ENCODE data around the gene FBXW8.
A peak's percentile ranks its signal among the peaks of the same experiment; 100 is the strongest.

FBXW8 gene

DNA sequence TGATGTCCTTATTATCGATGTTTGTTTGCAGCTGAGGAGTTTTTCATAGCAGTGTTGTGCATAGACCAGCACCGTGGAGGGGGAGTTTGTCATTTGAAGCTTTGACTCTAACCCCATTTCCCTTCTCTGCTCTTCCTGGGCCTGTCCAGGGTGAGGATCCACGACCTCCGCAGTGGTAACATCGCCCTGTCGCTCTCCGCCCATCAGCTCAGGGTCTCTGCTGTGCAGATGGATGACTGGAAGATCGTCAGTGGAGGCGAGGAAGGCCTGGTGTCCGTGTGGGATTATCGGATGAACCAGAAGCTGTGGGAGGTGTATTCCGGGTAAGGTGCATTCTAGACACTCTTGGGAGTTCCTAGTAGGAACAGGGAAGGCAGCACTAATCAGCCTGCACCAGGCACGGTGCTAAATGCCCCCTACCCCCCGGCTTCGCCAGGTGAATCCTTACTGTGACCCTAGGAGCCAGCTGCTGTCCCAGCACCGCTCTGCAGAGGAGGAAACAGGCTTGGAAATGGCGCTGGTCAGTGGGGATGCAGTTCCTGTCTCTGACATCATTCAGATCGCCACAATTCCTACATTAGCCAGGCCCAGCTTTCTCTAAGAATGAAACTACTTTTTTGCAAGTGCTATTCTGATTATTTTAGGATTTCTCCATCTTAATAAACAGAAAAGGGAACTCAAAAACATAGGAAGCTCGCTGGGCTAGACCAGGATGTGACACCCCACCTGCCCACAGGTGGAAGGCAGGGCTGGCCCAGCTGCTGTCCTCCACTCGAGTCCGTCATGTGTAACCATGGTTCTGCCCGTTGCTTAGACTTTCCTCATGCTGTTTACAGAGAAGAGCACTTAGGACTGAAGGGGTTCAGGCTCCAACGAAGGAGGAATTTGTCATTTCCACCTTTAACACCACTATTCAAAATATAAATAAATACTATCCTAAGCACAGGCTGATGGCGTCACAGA lies 113.5 kb downstream of the FBXW8 start:
- DNase-seq (ENCODE audit: low read depth): no peak

DNA sequence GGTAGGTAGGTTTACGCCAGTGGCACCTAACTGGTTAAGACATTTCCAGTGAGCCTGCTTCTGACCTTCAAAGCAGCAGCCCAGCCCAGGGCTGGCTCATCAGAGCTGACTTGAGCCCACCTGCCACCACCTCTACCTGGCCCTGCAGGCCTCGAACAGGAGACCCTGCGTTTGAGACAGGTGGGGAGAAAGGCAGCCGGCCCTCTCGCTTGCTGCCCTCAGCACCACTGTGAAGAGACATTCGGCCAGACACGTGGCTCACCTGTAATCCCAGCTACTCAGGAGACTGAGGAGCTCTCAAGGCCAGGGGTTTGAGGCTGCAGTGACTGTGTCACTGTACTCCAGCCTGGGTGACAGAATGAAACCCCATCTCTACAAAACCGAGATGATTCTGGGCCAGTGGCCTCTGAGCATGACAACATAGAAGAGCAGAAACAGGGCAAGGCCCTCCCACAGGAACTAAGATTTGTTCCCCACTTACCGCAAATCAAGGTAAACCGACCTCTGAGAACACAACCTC lies 114.3 kb downstream of the FBXW8 start:
- DNase-seq (ENCODE audit: low read depth): no peak

DNA sequence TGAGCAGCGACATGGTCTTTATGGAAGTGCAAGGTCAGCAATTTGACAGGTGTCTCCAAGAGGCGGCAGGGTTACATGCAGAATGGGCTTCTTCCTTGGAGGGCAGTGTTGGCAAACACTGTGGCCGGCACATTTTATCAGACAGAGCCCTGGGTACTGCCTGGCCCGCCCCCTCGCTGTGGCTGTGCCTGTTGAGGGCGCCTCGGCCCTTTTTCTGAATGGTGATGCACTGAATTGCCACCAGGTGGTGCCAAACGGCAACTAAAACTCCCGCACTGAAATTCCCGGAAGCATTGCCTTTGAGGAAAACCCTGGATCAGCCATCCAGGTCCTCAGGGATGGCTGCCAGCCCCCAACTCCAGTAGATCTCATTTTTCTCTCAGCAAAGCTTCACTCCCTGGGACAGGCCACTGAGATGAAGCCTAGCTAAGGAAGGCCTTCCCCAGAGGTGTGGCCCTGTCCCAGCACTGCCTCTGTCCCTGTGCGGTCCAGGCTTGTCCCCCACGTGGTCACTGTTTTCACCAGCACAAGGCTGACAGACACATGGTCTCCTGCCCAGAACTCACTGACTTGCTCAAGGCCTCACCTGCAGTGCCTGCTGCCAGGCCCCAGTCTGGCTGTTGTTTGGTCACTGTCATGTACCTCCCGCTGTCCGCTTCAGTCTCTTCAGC lies 114.9 kb downstream of the FBXW8 start:
- DNase-seq (ENCODE audit: low read depth): peak; percentile 42

DNA sequence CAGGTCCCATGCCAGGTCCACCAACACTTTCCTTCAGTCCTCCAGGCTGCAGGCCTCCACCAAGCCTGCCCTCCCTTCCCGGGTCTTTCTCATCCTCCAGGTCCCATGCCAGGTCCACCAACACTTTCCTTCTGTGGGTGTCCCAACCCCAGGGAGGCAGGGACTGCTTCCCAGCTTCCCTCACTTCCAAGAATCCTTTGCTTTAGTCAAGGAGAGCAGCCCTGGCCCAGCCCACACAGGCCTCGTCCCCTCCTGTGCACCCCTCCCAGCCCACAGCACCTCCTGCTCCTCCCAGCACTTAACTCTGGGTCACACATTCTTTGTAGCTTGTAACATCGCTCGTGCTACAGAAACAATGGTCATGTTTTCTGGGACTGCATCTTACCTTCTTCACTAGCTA lies 115.6 kb downstream of the FBXW8 start:
- no peak for DNase-seq (ENCODE audit: low read depth)

DNA sequence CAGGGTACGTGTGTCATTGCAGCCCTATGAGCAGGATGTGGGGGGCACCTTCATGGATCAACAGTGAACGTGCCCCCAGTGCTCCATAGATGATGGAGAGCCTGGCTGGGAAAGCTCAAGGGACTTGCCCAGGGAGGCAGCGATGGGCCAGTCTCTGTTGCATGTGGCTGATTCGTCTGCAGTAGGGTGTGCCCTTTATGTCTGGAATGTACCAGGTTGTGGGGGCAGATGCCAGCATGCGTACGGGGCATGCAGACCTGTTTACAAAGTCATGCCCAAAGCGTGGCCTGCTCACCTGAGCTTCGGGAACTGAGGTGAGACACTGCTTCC lies 116.1 kb downstream of the FBXW8 start:
- no peak for DNase-seq (ENCODE audit: low read depth)

DNA sequence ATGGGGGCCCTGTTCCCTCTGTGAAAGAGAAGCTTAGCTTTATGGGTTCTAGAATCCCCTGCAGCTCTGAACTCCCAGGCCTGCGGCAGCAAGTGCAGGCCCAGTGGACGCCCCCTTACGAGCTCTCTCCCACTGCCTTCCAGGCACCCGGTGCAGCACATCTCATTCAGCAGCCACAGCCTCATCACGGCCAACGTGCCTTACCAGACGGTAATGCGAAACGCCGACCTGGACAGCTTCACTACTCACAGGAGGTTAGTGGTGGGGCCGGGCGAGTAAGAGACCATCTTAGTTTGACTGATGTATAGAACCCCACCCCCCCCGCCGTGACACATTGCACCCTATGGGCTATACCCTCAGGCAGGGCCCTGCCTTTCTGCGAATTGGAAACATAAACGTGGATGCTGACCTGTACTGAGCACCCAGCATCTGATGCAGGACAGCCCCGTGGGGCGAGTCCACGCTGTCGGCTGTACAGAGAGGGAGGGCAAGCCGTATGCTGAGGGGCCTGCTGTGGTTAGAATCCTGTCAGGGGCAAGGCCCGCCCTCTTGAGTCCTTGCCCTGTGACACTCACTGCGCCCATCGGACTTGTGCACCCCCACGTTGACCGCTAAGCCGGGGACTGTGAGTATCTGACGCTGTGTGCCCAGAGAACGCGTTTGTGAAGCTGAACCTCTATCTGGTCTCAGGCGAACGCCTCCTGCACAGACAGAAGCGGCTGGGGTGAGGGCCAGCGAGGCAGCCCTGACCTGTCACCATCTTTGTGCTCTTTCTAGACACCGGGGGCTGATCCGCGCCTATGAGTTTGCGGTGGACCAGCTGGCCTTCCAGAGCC lies 116.7 kb downstream of the FBXW8 start:
- DNase-seq (ENCODE audit: low read depth): no peak

DNA sequence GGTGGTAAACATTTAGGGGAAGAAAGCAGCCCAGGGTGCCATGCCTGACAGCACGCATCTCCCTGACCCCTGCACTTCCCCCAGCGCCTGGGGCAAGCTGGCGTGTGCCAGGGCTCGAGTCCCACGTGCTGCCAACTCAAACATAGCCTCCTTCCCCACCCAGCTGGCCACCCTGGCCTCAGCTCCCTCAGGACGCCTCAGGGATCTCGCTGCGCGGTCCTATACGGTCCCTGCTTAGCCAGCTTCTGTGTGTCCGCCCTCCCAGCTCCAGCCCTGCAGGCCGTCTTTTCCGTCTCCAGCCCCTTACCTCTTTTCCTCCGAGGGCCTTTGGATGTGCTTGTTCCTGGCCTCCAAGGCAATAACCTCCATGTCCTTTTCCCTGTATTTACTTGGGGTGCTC lies 117.5 kb downstream of the FBXW8 start:
- no peak for DNase-seq (ENCODE audit: low read depth)

DNA sequence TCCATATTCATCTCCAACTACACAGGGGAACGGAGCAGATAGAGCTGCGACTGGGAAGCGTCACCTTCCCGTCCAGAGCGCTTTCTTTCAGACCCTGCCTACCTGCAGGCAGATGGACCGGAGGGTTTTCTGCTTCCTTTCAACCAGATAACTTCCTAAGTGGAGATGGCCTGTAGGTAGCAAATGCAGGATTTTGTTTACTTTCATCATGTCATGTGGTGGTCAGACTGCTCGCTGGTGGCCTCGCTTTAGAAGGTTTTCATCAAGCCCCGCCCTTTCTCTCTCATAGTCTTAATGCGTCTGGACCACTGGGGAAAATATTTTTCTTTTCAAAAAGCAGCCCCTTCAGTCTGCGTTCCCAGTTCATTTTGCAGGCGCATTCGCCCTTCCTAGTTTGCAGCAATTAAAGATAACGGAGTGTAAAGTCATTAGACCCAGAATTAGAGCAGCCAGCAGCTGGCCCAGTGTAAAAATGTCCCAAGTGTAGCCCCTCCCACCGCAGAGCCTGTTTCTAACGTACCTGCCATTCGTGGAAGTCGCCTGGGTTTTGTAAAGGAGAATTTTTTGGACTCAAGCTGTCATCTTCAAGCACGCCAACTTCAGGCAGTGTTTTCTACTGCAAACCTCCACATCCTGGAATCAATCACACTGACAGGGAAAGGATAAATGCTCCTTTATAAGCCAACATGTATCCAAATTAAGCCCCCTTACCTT lies 119.6 kb downstream of the FBXW8 start:
- DNase-seq (ENCODE audit: low read depth): no peak

DNA sequence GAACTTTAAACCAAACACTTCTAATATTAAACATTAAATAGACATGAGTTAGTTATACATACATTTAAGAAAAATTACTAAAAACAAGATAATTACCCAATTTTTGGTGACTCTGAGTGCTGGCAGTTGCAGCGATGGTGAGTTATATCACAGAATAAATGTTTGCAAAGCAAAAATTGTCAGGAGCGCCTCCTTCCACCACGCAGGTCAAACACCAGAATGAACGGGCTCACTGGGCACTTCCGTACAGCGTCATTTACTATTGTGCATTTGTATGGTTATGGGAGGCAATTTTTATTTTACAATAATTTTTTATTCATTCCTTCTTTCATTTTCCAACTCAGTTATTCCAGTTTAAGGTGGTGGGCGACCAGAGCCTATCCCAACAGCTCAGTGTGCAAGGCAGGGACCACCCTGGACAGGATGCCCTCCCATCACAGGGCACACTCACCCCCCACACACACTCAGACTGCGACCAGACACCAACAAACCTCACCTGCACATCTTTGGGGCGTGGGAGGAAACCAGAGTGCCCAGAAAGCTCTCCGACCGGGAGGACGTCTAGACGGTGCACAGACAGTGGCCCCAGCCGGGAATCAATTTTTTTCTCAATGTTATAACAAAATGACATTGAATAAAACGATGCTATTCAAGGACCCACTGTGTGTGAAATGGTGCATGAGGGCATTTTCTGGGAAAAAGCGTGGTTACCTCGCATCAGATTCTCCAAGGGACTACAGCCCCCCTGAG lies 121.3 kb downstream of the FBXW8 start:
- DNase-seq (ENCODE audit: low read depth): no peak

DNA sequence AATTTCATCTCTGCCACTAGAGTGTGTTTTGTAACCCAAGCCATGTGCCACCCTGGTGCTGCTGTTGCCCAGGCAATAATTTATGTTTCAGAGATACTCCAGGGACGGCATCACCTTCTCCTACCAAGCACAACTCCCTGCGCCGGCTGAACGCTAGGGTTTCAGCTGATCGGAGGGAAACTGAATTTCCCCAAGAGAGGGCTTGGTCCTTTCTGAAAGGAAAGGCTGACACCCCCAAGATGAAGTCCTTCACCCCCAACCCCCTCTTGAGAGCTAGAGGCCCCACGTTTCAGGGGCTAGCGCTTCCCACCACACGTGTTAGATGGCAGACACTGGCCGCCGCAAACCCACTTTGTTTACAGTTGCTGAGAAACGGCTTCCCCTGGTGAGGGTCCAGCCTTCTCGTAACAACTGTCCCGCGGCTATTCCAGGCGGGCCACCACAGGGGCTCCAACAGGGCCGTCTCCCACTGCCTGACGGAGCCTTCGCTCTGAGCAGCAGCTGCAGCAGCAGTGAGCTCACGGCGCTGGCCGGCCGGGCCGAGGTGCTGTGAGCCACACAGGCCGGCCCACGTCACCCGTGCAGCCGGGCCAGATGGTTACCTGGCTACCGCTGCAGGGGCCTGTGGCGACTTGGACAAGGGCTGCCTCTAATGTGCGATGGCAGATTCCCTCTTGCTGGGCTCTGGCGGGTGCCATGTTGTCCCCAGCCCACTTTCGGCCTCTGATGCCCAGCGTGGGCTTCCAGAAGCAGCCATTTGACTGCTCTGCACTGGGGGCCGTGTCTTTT lies 122.0 kb downstream of the FBXW8 start:
- DNase-seq (ENCODE audit: low read depth): no peak

DNA sequence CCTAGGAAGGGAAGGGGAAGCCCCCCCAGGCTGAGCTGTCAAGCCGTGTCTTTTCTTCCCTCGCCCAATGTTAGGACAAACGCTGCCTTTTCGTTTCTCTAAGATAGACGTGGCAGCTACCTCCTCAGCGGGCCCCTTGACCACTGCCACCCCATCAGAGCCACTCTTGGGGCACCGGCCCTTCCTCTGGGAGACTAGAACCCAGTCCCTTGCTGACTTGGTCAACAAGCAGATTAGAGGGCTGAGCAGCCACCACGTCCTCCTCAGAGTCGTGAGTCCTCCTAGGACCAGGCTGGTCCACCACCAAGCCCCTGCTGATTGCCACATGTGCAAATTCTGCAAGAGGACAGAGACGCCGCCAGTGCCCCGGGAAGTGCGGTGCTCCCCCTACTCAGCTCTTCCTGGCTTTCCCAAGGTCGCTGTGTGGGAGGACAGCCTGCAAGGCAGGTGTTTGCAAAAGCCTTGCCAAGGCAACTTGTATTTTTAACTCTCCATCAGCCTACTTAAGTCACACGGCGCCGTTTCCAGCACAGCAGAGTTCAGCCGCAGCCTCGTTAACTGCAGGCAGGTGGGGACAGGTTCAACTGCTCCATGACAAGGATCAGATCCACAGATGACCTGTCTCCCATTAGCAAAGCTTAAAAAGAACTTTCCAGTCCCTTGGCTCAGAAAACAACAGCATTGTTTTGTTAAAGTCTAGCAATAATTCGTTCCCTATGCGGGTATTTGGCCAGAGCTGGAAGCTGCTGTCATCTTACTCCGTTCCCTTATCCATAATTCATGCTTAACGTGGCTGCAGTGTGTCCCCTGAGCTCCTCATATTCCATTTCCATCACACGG lies 122.9 kb downstream of the FBXW8 start:
- DNase-seq (ENCODE audit: low read depth): no peak

DNA sequence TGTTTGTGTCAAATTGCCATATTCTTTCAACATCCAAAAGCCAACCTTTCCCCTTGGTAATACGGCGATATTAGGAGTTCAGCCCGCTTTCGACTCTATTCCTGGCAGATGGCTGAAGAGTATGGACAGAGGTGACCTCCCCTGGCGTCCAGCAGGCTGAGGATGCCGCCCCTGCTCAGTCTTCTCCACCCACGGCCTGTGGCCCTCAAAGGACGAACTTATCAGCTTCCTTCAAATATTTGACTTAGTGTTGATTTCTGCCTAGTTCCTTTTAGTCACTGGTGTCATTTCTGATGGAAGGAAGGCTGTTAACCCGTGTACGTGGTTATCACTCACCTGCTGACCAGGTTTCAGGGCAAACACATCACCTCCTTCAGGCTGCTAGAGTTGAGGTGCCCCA lies 123.5 kb downstream of the FBXW8 start:
- DNase-seq (ENCODE audit: low read depth): no peak

DNA sequence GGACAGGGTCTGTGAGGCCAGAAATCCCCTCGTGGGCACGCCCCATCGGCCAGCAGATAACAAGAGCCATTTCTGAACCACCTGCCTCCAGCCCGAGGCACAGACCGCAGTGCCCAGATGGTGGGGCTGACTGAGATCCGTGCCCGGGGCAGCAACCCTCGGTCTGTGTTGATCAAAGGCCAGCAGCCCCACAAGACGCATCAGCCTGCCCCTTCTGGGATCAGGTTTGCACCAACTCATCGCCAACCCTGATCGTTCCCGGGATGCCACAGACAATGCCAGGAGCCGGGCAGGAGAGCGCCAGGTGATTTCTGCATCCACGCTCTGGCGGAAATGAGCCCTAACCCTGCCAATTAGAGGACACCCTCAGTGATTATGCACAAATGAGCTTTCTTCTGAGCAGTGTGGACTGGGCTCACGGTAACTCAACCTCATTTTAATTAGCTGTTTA lies 124.0 kb downstream of the FBXW8 start:
- DNase-seq (ENCODE audit: low read depth): no peak

DNA sequence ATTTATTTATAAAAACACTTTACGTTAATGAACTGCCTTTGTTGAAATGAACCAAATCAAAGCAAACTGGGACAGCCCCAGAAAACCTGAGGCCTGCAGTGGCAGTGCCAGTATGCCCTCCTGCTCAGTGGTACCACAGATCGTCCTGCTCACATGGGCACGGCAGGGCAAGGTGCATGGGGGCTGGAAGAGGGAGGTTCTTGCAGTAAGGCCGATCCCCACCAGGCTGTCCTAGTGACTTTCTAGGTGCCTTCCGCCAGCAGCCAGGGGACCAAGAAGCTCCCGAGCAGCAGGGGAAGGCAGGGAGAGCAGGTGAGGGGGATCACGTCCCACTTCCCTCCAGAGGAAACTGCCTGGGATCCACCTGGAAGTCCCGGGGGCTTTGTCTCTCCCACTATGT lies 124.5 kb downstream of the FBXW8 start:
- no peak for DNase-seq (ENCODE audit: low read depth)

DNA sequence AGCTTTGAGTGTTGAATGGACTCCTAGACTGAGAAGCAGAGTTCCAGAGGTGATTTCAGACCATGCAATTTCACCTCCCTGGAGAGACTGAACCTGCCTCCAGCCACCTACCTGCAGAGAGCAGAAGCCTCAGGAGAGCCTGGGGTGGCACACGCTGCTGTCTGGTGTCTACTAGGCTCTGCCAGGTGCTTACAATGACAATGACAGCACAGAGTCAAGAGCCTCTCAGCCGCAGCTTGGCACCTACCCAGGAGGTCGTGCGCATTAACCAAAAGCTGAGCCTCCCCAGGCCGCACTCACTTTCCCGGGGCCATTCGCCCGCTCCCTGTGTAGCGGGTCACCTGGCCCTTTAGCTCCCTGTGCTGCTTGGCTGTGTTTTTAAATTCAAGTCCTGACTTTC lies 125.3 kb downstream of the FBXW8 start:
- DNase-seq (ENCODE audit: low read depth): no peak

DNA sequence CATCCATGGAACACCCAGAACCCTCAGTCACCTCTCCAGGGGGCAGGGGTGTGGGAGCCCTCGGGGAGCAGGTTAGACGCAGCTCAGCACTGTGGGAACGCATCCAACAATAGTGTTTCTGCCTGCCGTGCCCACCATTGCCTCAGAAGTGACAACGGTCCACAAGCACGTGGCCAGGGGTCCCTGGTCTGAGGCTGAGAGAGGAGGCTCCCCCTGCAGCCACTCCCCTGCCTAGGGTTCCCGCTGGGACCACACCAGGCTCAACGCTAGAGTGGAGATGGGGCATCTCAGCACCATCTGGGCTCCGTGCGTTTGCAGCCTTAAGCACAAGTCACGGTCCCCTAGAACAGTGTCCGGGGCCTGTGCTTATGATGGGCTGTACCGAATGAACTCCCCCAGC lies 125.8 kb downstream of the FBXW8 start:
- no peak for DNase-seq (ENCODE audit: low read depth)

DNA sequence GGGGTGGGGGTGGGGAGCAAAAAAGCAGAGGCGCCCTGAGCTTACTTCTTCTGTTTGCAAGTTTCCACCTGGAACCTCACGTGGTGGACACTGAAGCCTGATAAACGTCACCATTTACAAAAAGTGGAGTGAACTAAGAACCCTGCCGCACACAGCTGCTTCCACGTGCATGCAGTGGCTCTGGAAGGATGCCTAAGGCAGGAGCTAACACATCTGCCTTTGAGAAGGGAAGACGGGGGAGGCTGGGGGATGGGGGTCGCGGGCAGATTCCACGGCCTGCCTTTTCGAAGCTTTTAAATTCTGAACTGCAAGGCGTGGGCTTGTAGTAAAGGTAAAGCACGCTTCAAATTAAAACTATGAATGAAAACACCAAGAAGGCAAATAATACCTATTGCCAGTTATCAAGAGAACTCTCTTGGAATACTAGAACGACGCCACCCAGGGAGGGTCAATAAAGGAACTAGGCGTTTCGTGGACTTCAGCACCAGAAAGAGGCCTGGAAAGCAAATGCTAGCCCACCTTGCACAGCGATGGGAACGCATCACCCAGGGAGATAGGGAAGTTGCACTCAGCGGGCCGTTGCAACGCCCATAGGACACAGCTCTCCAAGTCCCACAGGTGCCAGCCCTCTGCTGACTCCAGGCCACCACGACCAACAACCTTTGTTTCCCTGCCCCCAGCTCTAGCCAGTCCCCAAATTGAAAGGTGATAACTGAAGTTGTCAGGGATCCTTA lies 126.7 kb downstream of the FBXW8 start:
- DNase-seq (ENCODE audit: low read depth): no peak

DNA sequence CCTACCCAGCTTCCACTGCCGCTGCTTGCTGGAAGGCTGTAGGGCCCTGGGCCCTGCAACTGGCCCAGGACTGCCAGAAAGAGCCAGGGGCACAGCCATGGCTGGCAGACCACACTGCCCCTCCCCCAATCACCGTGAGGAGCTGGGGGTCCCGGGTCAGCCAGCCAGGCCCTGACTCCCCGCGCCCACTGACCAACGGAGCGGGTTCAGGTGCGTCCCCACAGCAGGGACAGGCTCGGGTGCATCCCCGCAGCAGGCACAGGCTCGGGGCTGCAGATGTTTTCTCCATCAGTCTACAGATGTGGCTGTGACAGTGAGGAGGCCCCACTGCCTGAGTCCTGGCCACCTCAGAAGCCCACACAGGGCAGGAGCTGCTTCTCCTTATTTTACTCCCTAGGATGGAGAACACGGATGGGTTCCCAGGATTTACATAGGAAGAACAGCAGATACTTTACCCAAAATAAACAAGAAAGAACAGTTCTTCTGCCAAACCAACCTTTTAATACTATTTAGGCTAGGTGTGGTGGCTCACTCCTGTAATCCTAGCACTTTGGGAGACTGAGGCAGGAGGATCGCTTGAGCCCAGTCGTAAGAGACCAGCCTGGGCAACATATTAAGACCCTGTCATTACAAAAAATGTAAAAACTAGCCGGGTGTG lies 127.4 kb downstream of the FBXW8 start:
- no peak for DNase-seq (ENCODE audit: low read depth)

Measured in fibroblast of gingiva (primary cell).